GM21360 (cell line): ENCODE results near the gene HOMER2.
"Not testable (repeated sequence)": the region's sequence is repeated elsewhere in the genome, so short reads cannot be mapped to it uniquely, and the experiment has no call there.

Source experiments
- ATAC-seq: cut with Tn5 transposase; IDR thresholded peaks from one replicate; pipeline ENCODE4 v1.9.1; 2021; ENCODE audit warnings: mild to moderate bottlenecking, moderate library complexity; ENCODE audit not compliant: unreplicated experiment

Gene HOMER2

GRCh38 chr15:82839136-82839535, 113.4 kb downstream of the HOMER2 start:
- ATAC-seq: no peak

DNA sequence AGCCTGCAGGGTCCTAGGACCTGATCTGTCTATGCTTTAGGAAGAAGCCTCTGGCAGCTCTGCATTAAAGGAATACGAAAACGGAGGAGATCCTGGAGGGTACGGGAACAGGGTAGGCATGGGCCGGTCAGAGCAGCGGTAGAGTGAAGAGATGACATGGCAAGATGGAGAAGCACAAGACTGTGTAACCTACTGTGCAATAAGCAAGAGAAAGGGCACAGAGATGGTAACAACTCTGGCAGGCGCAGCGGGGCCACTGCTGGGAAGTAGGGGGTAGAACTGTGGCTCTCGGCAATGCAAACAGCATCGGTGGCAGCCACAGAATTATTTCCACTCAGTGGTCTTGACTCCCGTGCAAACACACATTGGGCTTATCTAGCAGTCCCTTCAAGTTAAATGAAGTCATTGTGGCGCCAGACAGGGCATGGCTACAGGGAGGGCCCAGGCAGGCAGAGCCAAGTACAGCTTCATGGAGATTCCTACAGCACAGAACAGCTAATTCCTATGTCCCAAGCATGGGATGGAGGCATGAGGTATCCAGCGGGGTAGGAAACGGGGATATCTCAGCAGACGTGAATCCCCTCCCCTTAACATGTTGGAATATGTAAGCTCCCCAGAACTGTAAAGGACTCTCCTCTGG, 114.3 kb downstream of the HOMER2 start:
- ATAC-seq: no peak

DNA sequence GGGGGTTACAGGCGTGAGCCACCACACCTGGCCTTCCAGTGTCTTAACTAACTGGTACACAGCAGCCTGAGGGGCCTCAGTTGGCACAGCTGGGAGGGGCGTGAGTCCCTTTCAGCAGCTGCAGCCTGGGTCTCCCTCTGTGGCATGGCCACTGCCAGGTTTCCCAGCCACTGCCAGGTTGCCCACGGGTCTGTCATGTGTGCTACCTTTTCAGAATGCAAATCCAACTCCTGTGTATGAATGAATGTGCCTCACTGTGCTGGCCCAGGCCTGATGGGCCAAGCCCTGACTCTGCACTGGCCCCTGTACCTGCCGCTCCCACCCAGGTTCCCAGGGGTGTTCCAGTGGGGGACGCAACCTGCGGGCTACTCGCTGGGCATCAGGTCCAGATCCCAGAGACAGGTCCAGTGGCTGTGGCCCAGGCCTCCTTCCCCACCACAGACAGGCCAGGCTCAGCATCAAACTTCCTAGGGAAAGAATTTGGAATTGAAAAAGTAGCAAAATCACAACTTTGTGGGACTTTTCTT, 117.1 kb downstream of the HOMER2 start:
- no peak for ATAC-seq

GRCh38 chr15:82833362-82833682, 119.2 kb downstream of the HOMER2 start:
- ATAC-seq: no peak

DNA sequence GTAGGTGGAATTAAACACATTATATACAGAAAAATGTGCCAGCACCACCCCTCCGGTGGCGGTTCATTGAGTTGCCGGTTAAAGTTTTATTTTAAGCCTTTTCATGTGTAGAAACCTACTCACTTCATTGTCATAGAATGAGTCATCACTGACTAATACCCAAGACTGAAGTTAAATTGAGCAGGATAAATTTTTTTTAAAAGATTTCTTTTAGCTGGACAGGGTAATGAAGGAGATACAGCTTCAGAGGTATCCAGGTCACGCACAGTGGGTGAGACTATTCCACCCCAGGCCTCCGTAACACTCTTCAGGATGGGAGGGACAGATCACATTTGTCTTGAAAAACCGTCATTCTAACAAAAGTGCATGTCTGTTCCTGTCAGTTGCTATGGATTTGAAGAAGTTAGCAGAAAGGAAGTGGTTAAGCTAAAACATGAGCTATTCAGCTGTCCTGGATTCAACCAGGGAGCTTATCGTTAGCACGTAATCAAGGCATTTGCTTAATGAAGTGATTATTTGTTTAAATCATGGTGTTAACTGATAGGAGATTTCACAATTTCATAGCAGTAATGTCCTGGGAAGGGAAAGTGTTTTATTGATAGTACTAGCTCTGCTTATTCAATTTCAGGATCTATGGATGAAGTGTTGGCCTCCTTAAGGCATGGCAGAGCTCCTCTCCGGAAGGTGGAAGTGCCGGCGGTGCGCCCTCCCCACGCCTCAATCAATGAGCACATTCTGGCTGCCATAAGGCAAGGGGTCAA, 119.7 kb downstream of the HOMER2 start:
- peak; percentile 79 for ATAC-seq

- no peak for ATAC-seq
Measured at GRCh38 chr15:82831894-82832600, 120.5 kb downstream of the HOMER2 start.

GRCh38 chr15:82830427-82831173, 121.9 kb downstream of the HOMER2 start:
- no peak for ATAC-seq

DNA sequence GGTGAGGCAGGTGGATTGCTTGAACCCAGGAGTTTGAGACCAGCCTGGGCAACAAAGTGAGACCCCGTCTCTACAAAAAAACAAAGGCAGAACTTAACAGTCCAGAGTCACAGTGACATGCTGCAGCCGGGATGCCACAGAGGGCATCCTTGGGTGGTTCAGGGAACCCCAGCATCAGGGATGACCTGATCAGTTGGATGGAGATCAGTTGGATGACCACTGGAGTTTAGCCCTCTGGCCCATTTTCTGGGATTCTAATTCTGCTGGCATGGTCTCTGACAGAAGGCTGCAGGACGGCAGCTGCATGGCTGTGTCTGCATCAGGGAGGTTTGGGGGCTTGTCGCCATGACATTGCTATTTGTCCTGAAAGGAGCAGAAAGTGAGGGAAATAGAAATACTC, 123.3 kb downstream of the HOMER2 start:
- no peak for ATAC-seq

- ATAC-seq: no peak
Measured at GRCh38 chr15:82828075-82828474, 124.4 kb downstream of the HOMER2 start.

- ATAC-seq: no peak
Measured at GRCh38 chr15:82823049-82823448, 129.5 kb downstream of the HOMER2 start.

DNA sequence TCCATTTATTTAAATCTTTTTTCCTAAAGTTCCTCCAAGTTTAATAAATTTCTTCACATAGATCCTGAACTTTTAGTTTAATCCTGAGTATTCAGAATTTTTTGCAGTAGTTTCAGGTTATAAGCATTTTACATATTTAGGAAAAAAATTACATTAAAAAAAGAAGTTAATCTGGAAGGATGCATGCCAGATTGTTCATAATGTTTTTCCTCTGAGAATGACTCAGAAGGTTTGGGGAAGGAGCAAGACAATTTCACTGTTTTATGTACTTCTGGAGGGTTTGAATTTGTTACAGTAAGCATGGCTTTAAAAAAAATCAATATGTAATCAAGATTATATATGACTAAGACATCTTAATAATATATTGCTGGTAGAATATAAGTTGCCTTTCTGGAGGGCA, 130.7 kb downstream of the HOMER2 start:
- ATAC-seq: not testable (repeated sequence)

GRCh38 chr15:82821396-82821795, 131.1 kb downstream of the HOMER2 start:
- ATAC-seq: not testable (repeated sequence)

- ATAC-seq: no peak
Measured at GRCh38 chr15:82820128-82820527, 132.4 kb downstream of the HOMER2 start.

DNA sequence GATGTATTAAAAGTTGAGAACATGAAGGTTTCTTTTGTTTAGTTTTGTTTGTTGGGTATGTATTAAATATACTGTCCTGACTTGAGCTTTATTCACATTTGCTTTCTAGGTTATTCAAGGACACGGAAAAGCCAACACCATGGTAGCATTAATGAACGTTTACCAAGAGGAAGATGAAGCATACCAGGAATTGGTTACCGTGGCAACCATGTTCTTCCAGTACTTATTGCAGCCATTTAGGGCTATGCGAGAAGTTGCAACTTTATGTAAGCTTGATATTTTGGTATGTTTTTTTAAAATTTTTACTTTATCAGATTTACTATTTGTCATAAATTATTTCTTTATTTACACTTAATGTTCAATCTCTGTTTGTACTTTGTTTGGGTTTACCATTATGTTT, 139.5 kb downstream of the HOMER2 start:
- no peak for ATAC-seq

DNA sequence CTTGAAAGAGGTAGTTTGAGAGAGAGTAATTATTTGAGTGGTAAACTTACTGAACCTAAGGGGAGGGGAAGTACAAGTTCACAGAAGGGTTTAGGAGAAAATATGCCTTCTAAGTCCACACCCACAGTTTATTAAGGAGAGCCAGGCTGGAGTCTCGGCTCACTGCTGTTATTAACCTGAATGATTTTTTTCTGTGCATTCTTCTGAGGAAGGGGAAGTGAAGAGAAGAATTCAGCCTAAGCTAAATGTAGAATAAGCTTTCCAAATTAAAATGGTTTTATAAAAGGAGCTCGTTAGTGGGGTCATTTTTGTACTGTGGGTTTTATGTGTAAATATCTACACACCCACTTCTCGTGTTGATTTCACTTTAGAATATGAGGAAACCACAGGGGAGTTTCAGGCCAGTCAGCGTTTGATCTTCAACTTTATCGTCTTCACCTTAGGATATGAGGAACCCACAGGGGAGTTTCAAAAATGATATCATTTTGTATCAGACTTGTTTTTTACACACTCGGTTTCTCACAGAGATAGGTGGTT, 141.6 kb downstream of the HOMER2 start:
- ATAC-seq: no peak

DNA sequence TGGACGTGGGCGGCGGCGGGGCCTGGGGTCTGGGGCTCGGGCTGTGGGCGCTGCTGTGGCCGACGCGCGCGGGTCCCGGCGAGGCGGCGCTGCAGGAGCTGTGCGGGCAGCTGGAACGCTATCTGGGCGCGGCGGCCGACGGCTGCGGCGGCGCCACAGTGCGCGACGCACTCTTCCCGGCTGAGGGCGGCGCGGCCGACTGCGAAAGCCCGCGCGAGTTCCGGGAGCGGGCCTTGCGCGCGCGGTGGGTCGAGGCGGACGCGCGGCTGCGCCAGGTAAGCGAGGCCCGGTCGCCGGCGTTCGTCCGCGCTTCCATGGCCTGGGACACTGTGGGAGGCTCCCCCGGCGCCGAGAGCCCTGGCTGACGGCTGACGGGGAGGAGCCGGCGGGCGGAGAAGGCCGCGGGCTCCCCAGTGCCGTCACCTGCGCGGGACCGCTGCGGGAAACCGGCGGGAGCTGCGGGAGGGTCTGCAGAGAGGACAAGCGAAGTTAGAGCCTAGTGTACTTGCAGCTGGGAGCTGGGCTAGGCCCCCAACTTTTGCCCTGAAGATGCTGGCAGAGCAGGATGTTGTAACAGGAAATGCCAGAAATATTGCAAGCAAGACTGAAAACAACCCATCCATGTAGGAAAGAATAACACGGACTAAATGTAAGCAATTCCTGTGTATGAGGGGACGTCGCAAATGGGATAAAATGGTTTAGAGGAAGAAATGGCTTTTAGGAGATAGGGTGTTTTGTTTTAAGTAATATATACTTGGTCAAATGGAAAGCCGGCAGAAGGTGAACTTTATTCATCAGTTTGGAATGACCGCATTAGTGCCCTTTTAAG, 142.2 kb downstream of the HOMER2 start:
- peak; percentile 12 for ATAC-seq

- peak; percentile 66 for ATAC-seq
Measured at GRCh38 chr15:82809308-82810060, 143.0 kb downstream of the HOMER2 start, which contains the start of gene WHAMM. Gene WHAMM (plus strand): TSS chr15:82809628. CDS start chr15:82809727, 99 bp downstream.

DNA sequence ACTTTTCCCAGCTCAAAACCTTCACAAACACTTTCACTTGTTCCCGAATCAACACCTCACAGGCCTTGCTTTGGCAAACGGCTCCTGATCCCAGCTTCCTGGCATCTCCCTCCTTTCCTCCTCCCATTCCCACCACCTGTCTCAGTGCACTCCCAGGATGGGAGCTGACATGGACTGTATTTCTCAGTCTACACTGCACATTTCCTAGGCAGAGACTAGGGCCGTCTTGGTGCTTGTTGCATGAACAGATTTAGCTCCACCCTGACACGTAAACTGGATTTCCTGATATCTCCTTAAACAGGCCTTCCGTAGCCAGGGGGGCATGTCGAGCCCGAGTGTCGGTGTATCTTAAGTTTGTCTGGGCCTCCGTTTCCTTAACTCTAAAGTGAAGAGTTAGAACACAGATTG, 143.9 kb downstream of the HOMER2 start:
- ATAC-seq: no peak
